Measurements from ENCODE around the gene CCDC134.

The CCDC134 gene

DNA sequence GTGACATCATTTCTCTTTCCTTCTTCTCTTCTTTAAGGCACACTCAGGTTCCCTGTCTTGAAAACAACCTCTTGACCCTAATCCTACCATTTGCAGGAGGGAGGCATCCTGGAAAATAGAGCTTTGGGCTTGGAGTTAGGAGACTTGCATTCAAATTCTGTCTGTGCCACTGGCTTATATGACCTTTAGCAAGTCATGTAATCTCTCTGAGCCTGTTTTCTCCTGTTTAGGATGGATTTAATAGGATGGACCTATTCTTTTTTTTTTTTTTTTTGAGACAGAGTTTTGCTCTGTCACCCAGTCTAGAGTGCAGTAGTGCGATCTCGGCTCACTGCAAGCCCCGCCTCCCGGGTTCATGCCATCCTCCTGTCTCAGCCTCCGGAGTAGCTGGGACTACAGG is 25.1 kb upstream of the CCDC134 start:
- no peaks in the 10 kb centered on the region for H3K36me3 ChIP-seq (ENCODE audit: insufficient read depth, low read depth, low read length)
- no peaks in the 10 kb centered on the region for H3K27me3 ChIP-seq (ENCODE audit: insufficient read depth, low read length)
- no peak overlapping the region for H3K4me3 ChIP-seq (ENCODE audit: low read length)
- no peaks in the 10 kb centered on the region for H3K9me3 ChIP-seq (ENCODE audit: insufficient read depth, low read depth, low read length)
- no peaks in the 10 kb centered on the region for H3K4me1 ChIP-seq (ENCODE audit: insufficient read depth, low read length)
- no peak overlapping the region for H3K27ac ChIP-seq (ENCODE audit: low read length)
- no peak overlapping the region for H3K9ac ChIP-seq (ENCODE audit: low read depth, low read length)

DNA sequence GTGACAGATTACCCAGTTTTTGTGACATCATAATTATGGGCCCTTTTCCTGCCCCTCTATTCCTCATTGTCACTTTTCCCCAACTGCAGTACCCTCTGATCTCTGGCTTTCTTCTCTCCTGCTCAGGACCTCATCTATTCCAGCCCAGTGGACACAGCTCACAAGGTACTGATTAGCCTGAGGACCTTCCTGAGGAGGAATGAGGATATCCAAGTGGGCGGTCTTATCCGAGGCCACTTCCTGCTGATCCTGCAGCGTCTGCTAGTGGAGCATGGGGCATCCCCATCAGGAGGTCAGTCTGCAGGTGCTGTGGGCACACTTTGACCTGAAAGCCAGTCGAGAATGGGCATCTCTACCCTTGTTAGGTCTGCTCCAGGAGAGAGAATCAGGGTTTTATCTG is 24.5 kb upstream of the CCDC134 start:
- no peak overlapping the region for H3K4me3 ChIP-seq (ENCODE audit: low read length)
- H3K27me3 ChIP-seq (ENCODE audit: insufficient read depth, low read length) = no peaks in the 10 kb centered on the region
- no peak overlapping the region for H3K27ac ChIP-seq (ENCODE audit: low read length)
- H3K9me3 ChIP-seq (ENCODE audit: insufficient read depth, low read depth, low read length) = no peaks in the 10 kb centered on the region
- H3K4me1 ChIP-seq (ENCODE audit: insufficient read depth, low read length) = no peaks in the 10 kb centered on the region
- no peaks in the 10 kb centered on the region for H3K36me3 ChIP-seq (ENCODE audit: insufficient read depth, low read depth, low read length)
- H3K9ac ChIP-seq (ENCODE audit: low read depth, low read length) = no peak overlapping the region

DNA sequence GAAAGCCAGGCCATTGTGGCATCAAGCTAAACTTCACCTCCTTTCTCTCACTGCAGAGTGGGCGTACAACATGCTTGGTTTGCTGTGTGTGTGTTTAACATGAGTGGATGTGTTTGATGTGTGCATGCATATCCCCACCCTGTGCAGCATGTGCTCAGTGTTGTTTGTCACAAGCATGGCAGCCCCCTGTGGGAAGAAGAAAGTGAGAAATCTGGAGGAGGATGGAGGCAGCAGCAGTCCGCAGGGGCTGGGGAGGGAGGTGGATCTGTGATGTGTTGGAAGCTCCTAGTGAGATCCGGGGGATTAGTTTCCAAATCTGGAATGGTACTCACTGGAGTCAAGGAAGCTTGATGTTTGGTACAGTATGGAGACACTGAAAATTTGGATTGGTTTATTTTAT is 24.1 kb upstream of the CCDC134 start:
- no peaks in the 10 kb centered on the region for H3K4me1 ChIP-seq (ENCODE audit: insufficient read depth, low read length)
- H3K4me3 ChIP-seq (ENCODE audit: low read length) = no peak overlapping the region
- no peak overlapping the region for H3K9ac ChIP-seq (ENCODE audit: low read depth, low read length)
- no peaks in the 10 kb centered on the region for H3K9me3 ChIP-seq (ENCODE audit: insufficient read depth, low read depth, low read length)
- H3K36me3 ChIP-seq (ENCODE audit: insufficient read depth, low read depth, low read length) = no peaks in the 10 kb centered on the region
- no peak overlapping the region for H3K27ac ChIP-seq (ENCODE audit: low read length)
- H3K27me3 ChIP-seq (ENCODE audit: insufficient read depth, low read length) = no peaks in the 10 kb centered on the region

DNA sequence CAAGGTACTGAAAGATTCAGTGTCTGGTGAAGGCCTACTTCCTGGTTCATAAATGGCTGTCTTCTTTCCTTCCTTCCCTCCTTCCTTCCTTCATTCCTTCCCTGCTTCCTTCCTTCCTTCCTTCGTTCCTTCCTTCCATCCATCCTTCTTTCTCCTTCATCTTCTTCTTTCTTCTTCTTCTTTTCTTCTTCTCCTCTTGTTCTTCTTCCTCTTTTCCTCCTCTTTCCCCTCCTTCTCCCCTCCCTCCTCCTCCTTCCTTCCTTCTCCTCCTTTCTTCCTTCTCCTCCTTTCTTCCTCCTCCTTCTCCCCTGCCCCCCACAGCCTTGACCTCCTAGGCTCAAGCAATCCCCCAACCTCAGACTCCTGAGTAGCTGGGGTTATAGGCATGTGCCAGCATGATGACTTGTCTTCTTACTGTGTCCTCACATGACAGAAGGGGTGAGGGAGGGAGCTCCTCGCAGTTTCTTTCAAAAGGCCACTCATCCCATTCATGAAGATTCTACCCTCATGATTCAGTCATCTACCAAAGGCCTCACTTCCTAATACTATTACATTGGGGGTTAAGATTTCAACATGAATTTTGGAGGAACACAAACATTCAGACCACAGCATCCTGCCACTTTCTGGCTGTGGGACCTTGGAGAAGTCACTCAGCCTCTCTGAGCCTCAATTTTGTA is 22.6 kb upstream of the CCDC134 start:
- H3K9me3 ChIP-seq (ENCODE audit: insufficient read depth, low read depth, low read length) = no peaks in the 10 kb centered on the region
- H3K9ac ChIP-seq (ENCODE audit: low read depth, low read length) = no peak overlapping the region
- H3K4me3 ChIP-seq (ENCODE audit: low read length) = no peak overlapping the region
- H3K36me3 ChIP-seq (ENCODE audit: insufficient read depth, low read depth, low read length) = no peaks in the 10 kb centered on the region
- H3K4me1 ChIP-seq (ENCODE audit: insufficient read depth, low read length) = no peaks in the 10 kb centered on the region
- H3K27ac ChIP-seq (ENCODE audit: low read length) = no peak overlapping the region
- H3K27me3 ChIP-seq (ENCODE audit: insufficient read depth, low read length) = no peaks in the 10 kb centered on the region

DNA sequence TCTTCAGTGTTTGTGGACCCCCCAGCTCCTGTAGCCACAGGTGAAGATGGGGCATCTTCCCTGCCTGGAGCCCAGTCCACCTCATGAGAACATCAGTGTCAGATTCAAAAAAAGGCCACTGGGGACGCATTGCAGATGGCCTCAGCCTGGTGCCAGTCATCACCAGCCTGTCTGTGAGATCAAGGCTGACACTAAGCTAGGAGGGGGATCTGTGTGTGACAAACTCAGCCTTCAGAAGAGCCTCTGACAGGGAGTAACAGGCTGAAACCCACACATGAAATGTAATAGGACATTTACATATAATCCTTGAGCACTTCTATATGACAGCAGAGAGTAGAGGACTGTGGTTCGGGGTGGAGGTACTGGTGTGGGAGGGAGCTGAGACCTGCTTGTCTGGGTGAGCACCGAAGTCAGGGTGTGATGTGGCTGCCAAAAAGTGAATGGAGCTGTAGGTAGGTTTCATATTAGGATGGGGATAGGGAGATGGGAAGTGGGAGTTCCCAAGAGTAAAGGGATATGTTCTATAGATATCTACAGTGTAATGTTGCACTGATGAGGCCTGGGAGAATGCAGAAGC is 20.5 kb upstream of the CCDC134 start:
- no peak overlapping the region for H3K27ac ChIP-seq (ENCODE audit: low read length)
- H3K27me3 ChIP-seq (ENCODE audit: insufficient read depth, low read length) = no peaks in the 10 kb centered on the region
- no peaks in the 10 kb centered on the region for H3K36me3 ChIP-seq (ENCODE audit: insufficient read depth, low read depth, low read length)
- no peak overlapping the region for H3K4me3 ChIP-seq (ENCODE audit: low read length)
- H3K9ac ChIP-seq (ENCODE audit: low read depth, low read length) = no peak overlapping the region
- no peaks in the 10 kb centered on the region for H3K4me1 ChIP-seq (ENCODE audit: insufficient read depth, low read length)
- no peaks in the 10 kb centered on the region for H3K9me3 ChIP-seq (ENCODE audit: insufficient read depth, low read depth, low read length)

DNA sequence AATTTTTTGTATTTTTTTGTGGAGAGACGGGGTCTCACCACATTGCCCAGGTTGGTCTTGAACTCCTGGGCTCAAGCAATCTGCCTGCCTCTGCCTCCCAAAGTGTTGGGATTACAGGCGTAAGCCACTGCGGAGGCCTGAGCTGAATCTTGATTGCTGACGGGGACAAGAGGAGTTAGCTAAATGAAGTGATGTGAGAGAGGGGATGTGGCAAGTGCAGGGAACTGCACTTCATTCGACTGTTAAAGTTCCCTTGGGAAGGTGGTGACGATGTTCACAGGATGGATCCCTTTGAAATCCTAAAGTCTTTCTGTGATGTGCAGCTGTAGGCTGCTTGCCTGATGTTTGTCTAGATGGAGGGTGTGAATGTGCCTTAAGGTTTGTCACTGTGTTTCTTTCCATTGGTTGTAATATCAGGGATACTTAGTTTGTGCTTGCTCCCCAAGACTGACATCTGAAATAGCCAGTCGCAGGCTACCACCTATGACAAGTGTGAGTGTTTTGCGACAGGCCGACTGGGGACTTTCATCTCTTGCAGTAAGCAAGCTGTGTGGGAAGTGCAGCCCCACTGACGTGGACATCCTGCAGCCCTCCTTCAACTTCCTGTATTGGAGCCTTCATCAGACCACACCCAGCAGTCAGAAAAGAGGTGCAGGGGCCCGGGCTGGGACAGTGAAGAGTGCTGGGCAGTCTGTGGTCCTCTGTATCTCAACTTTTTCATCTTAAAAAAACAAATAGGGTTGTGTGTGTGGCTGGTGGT is 19.6 kb upstream of the CCDC134 start:
- no peak overlapping the region for H3K27ac ChIP-seq (ENCODE audit: low read length)
- H3K4me3 ChIP-seq (ENCODE audit: low read length) = no peak overlapping the region
- no peaks in the 10 kb centered on the region for H3K36me3 ChIP-seq (ENCODE audit: insufficient read depth, low read depth, low read length)
- H3K27me3 ChIP-seq (ENCODE audit: insufficient read depth, low read length) = no peaks in the 10 kb centered on the region
- H3K4me1 ChIP-seq (ENCODE audit: insufficient read depth, low read length) = no peaks in the 10 kb centered on the region
- H3K9me3 ChIP-seq (ENCODE audit: insufficient read depth, low read depth, low read length) = no peaks in the 10 kb centered on the region
- H3K9ac ChIP-seq (ENCODE audit: low read depth, low read length) = no peak overlapping the region

DNA sequence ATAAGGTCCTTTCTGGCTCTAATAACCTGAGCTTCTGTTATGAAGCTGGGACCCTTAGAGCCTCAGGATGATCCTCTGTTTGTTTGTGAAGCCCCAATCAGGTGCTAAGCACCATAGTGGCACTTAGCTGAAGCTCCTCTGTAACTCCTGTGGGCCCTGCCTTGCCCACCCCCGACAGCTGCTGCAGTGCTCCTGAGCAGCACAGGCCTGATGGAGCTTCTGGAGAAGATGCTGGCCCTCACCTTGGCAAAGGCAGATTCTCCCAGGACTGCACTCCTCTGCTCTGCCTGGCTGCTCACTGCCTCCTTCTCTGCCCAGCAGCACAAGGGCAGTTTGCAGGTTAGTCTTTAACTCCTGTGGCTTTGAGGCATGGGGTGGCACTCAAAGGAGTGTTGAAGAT is 19.0 kb upstream of the CCDC134 start:
- Histone ChIP-seq H3K9ac (ENCODE audit: low read depth, low read length) (no peak overlapping the region), H3K36me3 (ENCODE audit: insufficient read depth, low read depth, low read length) (no peaks in the 10 kb centered on the region), H3K27ac (ENCODE audit: low read length) (no peak overlapping the region), H3K9me3 (ENCODE audit: insufficient read depth, low read depth, low read length) (no peaks in the 10 kb centered on the region), H3K4me1 (ENCODE audit: insufficient read depth, low read length) (no peaks in the 10 kb centered on the region), H3K27me3 (ENCODE audit: insufficient read depth, low read length) (no peaks in the 10 kb centered on the region), H3K4me3 (ENCODE audit: low read length) (no peak overlapping the region)

DNA sequence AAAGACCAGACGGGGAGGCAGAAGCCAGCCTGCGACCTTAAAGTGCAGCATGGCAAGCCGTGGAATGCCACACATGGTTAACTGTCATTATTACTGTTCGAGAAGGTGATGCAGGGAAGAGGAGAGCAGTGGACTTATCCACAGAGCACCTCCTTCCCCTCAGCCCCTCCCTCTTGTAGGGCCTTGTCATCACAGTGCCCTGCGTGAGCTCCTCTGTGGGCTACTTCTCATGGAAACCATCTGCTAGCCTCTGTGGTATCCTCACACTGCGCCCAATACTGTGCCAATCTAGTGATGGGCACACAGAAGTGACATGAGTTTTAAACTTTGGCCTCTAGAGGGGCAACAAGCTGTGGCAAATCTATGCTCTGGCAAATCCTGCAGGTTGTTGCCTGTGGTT is 18.2 kb upstream of the CCDC134 start:
- H3K4me3 ChIP-seq (ENCODE audit: low read length) = no peak overlapping the region
- H3K27ac ChIP-seq (ENCODE audit: low read length) = no peak overlapping the region
- no peaks in the 10 kb centered on the region for H3K4me1 ChIP-seq (ENCODE audit: insufficient read depth, low read length)
- H3K36me3 ChIP-seq (ENCODE audit: insufficient read depth, low read depth, low read length) = no peaks in the 10 kb centered on the region
- no peaks in the 10 kb centered on the region for H3K9me3 ChIP-seq (ENCODE audit: insufficient read depth, low read depth, low read length)
- H3K9ac ChIP-seq (ENCODE audit: low read depth, low read length) = no peak overlapping the region
- no peaks in the 10 kb centered on the region for H3K27me3 ChIP-seq (ENCODE audit: insufficient read depth, low read length)

DNA sequence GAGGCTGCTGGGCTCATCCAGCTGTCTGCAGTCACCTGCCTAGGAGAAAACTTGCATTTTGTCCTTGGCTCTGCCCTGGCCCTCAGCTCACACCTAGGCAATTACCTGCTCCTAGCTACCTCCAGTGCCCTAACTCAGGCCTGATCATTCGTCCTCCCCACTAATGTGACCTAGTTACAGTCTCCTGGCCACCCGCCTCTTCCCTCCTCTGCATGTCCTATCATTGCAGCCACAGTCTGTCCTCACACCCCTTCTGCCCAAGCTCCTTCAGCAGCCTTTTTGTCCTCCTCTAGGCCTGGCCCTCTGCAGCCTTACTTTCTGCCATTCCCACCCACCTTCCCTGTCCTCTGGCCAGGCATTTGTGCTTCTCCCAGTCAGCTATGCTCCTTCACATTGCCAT is 17.7 kb upstream of the CCDC134 start:
- no peaks in the 10 kb centered on the region for H3K36me3 ChIP-seq (ENCODE audit: insufficient read depth, low read depth, low read length)
- no peak overlapping the region for H3K27ac ChIP-seq (ENCODE audit: low read length)
- H3K9ac ChIP-seq (ENCODE audit: low read depth, low read length) = no peak overlapping the region
- no peaks in the 10 kb centered on the region for H3K27me3 ChIP-seq (ENCODE audit: insufficient read depth, low read length)
- no peaks in the 10 kb centered on the region for H3K9me3 ChIP-seq (ENCODE audit: insufficient read depth, low read depth, low read length)
- H3K4me3 ChIP-seq (ENCODE audit: low read length) = no peak overlapping the region
- no peaks in the 10 kb centered on the region for H3K4me1 ChIP-seq (ENCODE audit: insufficient read depth, low read length)

DNA sequence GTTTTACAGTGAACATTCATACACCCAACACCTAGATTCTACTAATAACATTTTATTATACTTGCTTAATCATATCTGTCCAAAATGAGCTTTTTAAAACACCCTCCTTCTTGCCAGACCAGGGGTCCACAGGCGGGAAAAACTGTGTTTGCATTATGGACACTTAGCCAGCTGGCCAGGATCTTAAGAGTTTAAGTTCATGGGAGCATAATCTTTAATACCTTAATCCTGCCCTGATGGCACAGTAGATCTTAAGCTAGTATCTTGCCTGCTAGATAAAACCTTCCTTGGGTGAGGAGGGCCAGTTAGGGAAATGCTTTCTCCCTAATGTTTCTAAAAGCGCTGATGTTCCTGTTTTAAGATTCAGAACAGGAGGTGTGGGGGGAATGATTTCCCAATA is 13.1 kb upstream of the CCDC134 start:
- H3K4me1 ChIP-seq (ENCODE audit: insufficient read depth, low read length) = no peaks in the 10 kb centered on the region
- no peak overlapping the region for H3K27ac ChIP-seq (ENCODE audit: low read length)
- no peak overlapping the region for H3K4me3 ChIP-seq (ENCODE audit: low read length)
- H3K27me3 ChIP-seq (ENCODE audit: insufficient read depth, low read length) = no peaks in the 10 kb centered on the region
- no peak overlapping the region for H3K9ac ChIP-seq (ENCODE audit: low read depth, low read length)
- no peaks in the 10 kb centered on the region for H3K9me3 ChIP-seq (ENCODE audit: insufficient read depth, low read depth, low read length)
- H3K36me3 ChIP-seq (ENCODE audit: insufficient read depth, low read depth, low read length) = no peaks in the 10 kb centered on the region

DNA sequence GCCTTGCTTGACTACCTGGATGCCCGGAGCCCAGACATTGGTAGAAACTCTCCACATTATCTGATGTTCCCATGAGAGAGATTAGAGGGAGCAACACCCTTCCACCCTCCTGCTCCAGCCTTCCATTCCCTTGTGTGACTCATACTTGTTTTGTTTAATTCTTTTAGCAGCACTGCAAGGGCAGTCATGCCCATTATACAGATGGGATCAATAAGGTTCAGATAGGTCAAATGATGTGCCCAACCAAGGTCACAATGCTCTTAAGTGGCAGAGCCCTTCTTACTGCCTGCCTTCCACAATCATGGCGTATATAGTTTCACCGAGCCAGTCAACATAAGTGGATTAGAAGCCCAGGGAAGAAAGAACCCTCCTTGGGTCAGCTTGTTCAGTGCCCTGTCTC is 6.6 kb upstream of the CCDC134 start:
- Histone ChIP-seq H3K4me3 (ENCODE audit: low read length) (no peak overlapping the region), H3K9ac (ENCODE audit: low read depth, low read length) (no peak overlapping the region), H3K27ac (ENCODE audit: low read length) (no peak overlapping the region), H3K27me3 (ENCODE audit: insufficient read depth, low read length) (no peaks in the 10 kb centered on the region), H3K36me3 (ENCODE audit: insufficient read depth, low read depth, low read length) (no peaks in the 10 kb centered on the region), H3K4me1 (ENCODE audit: insufficient read depth, low read length) (no peaks in the 10 kb centered on the region), H3K9me3 (ENCODE audit: insufficient read depth, low read depth, low read length) (no peaks in the 10 kb centered on the region)

DNA sequence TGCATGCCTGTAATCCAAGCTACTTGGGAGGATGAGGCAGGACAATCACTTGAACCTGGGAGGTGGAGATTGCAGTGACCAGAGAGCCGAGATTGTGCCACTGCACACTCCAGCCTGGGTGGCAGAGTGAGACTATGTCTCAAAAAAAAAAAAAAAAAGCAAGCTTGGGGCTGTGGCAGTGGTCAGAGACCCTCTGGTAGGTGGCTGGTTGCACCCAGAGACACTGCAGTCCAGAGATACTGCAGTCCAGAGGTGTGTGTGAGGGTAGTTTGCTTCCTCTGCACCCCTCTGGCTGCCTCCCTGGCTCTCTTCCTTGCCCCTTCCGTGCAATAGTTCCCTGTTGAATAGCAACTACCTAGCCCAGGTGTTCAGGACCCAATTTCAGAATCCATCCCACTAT is 1.7 kb upstream of the CCDC134 start:
- H3K4me1 ChIP-seq (ENCODE audit: insufficient read depth, low read length) = peaks cover 7% of the 10 kb centered on the region
- H3K27ac ChIP-seq (ENCODE audit: low read length) = no peak overlapping the region
- no peaks in the 10 kb centered on the region for H3K9me3 ChIP-seq (ENCODE audit: insufficient read depth, low read depth, low read length)
- H3K9ac ChIP-seq (ENCODE audit: low read depth, low read length) = no peak overlapping the region
- no peaks in the 10 kb centered on the region for H3K36me3 ChIP-seq (ENCODE audit: insufficient read depth, low read depth, low read length)
- no peak overlapping the region for H3K4me3 ChIP-seq (ENCODE audit: low read length)
- no peaks in the 10 kb centered on the region for H3K27me3 ChIP-seq (ENCODE audit: insufficient read depth, low read length)
